ENCODE data around the gene DNM3. TPM values are rescaled to one million over a fixed set of nuclear protein-coding genes. Genes with fewer than 3 reads are reported as not detected.

The DNM3 gene
- total RNA-seq, 1 donor from 2014 or later, result 0.41 TPM

DNA sequence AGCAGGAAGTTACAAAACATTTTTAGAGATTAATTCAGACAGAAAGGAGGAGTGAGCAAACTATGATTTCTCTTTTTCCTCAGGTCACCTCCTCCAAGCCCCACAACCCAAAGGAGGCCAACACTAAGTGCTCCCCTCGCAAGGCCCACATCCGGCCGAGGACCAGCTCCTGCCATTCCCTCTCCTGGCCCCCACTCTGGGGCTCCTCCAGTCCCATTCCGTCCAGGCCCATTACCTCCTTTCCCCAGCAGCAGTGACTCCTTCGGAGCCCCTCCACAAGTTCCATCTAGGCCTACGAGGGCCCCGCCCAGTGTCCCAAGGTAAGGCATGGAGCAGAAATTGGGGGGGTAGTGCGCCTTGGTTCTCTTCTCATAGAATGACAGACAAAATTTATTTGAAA, 547.2 kb downstream of the DNM3 start:
- H3K9me3 Mint-ChIP-seq, result no peaks in the 10 kb centered on the region
- H3K36me3 Mint-ChIP-seq (ENCODE audit: low read depth), result no peaks in the 10 kb centered on the region
- DNase-seq (ENCODE audit: low spot score), result no peak
- peaks cover 15% of the 10 kb centered on the region for H3K4me1 Mint-ChIP-seq (ENCODE audit: low read depth)
- intact Hi-C loops (cut with micrococcal nuclease), result no loop called here
- H3K4me3 Mint-ChIP-seq (ENCODE audit: low read depth), result no peak overlapping the region
- H3K27me3 Mint-ChIP-seq (ENCODE audit: low read depth), result peaks cover 3% of the 10 kb centered on the region
- H3K27ac Mint-ChIP-seq, result no peak overlapping the region

DNA sequence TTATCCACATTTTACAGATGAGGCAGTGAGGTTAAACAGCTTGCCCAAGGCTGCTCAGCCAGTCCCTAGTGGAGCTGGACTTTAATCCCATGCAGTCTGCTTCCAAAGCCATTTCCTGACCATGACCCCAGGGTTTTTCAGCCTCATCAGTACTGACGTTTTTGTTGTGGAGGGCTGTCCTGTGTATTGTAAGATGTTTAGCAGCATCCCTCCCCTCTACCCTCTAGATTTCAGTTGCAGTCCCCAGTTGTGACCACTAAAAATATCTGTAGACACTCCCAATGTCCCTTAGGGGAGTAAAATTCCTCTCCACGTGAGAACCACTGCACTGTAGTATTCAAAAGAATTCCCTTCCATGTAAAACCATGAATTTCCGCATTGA, 549.0 kb downstream of the DNM3 start:
- no peak for DNase-seq (ENCODE audit: low spot score)
- H3K4me3 Mint-ChIP-seq (ENCODE audit: low read depth), result no peak overlapping the region
- intact Hi-C loops (cut with micrococcal nuclease), result no loop called here

DNA sequence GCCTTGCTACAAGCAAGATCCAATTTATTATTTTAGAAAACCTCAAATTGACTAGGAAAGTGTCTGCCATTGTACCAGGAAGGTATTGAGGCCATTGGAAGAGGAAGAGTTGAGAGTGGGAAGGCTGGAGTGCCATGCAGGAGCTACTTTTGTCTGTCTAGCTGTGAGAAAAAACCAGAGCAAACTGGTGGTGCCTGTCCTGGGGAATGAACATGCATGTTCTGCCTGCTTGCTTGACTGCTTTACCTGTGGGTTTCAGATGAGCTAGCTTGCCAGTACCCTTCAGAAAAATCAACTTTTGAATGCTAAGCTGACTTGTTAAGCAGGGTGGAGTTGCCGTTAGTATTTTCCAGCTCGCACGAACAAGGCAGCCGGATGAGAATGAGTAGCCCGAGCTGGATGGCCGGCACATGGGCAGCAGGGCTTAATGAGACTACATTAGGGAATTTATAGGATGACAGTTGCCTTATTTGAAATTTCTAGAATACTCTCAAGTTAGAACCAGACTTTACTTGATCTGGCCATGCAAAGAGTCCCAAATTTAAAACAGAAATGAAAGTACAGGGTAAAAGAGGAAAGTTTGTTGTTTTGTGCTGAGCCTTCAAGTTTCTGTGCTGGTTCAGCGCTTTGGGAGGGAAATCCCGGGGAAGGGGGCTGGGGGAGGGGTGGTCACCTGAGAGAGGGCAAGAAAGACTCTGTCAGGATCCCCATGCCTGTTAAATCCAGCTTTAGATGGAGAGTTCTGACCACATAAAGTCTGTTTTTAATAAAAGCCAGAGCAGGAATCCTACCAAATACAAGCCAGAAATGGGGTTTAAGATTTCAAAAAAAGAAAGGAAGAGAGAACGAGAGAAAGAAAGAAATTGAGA, 549.6 kb downstream of the DNM3 start:
- no peak overlapping the region for H3K4me3 Mint-ChIP-seq (ENCODE audit: low read depth)

More for the DNA sequence above, 549.0 kb downstream of the DNM3 start:
- H3K27ac Mint-ChIP-seq, result no peak overlapping the region
- peaks cover 3% of the 10 kb centered on the region for H3K27me3 Mint-ChIP-seq (ENCODE audit: low read depth)
- H3K36me3 Mint-ChIP-seq (ENCODE audit: low read depth), result no peaks in the 10 kb centered on the region
- no peaks in the 10 kb centered on the region for H3K9me3 Mint-ChIP-seq
- H3K4me1 Mint-ChIP-seq (ENCODE audit: low read depth), result peaks cover 30% of the 10 kb centered on the region

DNA sequence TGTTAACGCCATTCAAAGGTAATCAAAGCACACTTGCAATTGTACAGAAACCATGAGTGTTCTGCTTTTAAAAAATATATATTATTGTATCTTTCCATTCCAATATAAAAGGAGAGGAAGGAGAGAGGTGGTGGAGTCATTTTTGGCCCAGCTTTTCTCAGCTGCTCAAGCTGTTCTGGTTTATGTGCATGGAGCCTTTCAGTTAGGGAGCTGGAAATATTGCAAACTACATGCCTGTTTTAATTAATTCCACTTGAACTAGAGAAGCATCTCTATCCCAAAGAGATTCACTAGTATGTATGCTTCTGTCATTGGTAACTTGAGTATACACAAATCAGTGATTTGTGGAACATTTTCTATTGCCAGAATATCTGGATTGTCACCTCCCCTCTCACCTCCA, 550.7 kb downstream of the DNM3 start:
- no peak overlapping the region for H3K27ac Mint-ChIP-seq
- intact Hi-C loops (cut with micrococcal nuclease), result no loop called here
- no peaks in the 10 kb centered on the region for H3K36me3 Mint-ChIP-seq (ENCODE audit: low read depth)

More for the DNA sequence above, 549.6 kb downstream of the DNM3 start:
- Mint-ChIP-seq H3K27me3 (ENCODE audit: low read depth) (peaks cover 3% of the 10 kb centered on the region), H3K36me3 (ENCODE audit: low read depth) (no peaks in the 10 kb centered on the region), H3K9me3 (no peaks in the 10 kb centered on the region), H3K4me1 (ENCODE audit: low read depth) (peaks cover 30% of the 10 kb centered on the region), H3K27ac (no peak overlapping the region)
- intact Hi-C loops (cut with micrococcal nuclease), result no loop called here
- no peak for DNase-seq (ENCODE audit: low spot score)

DNA sequence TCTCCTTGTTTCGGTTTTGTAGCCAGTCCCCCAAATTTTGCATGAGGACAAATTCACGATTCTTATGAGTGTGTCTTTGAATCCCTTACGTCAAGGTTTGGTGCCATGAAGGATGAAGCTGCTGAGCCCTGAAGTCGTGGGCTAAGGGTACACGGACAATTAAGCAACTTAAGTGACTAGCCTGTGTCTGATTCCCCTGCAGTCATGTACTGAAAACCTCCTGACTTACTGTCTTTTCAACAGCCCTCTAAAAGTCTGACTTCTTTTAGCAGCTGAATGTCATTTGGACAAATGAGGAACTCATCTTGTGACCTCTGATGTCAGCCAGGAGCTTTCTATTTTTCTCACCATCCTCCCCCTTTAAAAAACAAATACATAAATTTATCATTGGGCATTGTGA, 552.1 kb downstream of the DNM3 start:
- H3K9me3 Mint-ChIP-seq, result no peaks in the 10 kb centered on the region
- H3K4me1 Mint-ChIP-seq (ENCODE audit: low read depth), result peaks cover 40% of the 10 kb centered on the region
- intact Hi-C loops (cut with micrococcal nuclease), result no loop called here
- DNase-seq (ENCODE audit: low spot score), result no peak
- H3K4me3 Mint-ChIP-seq (ENCODE audit: low read depth), result no peak overlapping the region
- no peaks in the 10 kb centered on the region for H3K36me3 Mint-ChIP-seq (ENCODE audit: low read depth)
- H3K27me3 Mint-ChIP-seq (ENCODE audit: low read depth), result peaks cover 3% of the 10 kb centered on the region
- H3K27ac Mint-ChIP-seq, result no peak overlapping the region

More for the DNA sequence above, 550.7 kb downstream of the DNM3 start:
- Mint-ChIP-seq H3K4me3 (ENCODE audit: low read depth) (no peak overlapping the region), H3K4me1 (ENCODE audit: low read depth) (peaks cover 31% of the 10 kb centered on the region), H3K27me3 (ENCODE audit: low read depth) (peaks cover 3% of the 10 kb centered on the region), H3K9me3 (no peaks in the 10 kb centered on the region)
- DNase-seq (ENCODE audit: low spot score), result no peak

DNA sequence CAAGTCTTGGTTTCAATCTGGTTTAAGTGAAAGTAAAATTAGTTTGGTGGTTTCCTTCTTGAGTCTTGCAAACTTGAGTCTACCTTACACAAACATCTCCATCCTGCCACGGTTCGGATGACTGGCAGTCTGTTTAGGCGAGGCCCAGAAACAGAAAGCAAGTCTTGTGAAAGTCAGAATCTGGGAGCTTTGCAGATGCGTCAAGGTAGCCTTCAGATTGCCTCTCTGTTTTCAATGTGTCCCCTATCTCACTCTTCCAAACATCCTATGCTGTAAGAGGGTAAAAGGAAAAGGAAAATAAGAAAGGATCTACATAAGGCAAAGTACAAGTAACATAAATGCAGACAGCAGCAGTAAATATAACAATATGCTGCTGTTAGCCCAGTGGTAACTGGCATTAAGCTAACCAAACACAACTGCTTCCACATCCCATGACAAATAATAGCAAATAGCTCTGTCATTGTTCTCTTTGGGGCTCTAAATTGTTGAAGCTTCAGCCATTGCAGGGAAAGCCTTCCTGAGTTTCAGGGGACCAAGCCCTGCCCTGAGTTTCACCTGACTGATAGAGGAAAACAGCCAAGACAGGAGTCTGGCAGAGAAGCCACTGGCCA, 552.9 kb downstream of the DNM3 start:
- peak overlapping the region; percentile 53 for H3K4me3 Mint-ChIP-seq (ENCODE audit: low read depth)
- H3K27ac Mint-ChIP-seq, result peak overlapping the region; percentile 61
- peaks cover 3% of the 10 kb centered on the region for H3K27me3 Mint-ChIP-seq (ENCODE audit: low read depth)
- H3K36me3 Mint-ChIP-seq (ENCODE audit: low read depth), result no peaks in the 10 kb centered on the region
- H3K9me3 Mint-ChIP-seq, result no peaks in the 10 kb centered on the region
- DNase-seq (ENCODE audit: low spot score), result peak; percentile 71
- peaks cover 49% of the 10 kb centered on the region for H3K4me1 Mint-ChIP-seq (ENCODE audit: low read depth)
- intact Hi-C loops (cut with micrococcal nuclease), result loop anchor here (1.0 to 2.0 kb wide), 6 partner anchors 14 to 391 kb away; no protein-coding TSS in a partner anchor

DNA sequence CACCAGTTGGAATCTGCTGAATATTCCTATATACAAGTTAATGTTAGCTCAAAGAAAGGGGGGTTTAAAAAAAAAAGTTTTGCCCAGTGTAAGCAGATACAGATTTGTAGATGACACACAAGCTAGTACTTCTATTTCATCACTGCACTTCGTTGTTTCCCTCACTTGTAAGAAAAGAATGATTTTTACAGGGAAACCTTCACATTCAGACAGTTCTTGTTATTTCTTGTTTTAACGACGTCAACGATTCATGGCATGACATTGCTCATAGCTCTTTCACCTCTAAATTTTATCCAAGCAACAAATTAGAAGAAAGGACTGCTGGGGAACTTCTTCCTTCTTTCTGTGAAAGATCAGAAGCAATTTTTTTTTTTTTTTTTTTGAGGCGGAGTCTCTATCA, 553.5 kb downstream of the DNM3 start:
- peak overlapping the region; percentile 61 for H3K27ac Mint-ChIP-seq
- H3K4me3 Mint-ChIP-seq (ENCODE audit: low read depth), result peak overlapping the region; percentile 33
- no peaks in the 10 kb centered on the region for H3K9me3 Mint-ChIP-seq
- H3K4me1 Mint-ChIP-seq (ENCODE audit: low read depth), result peaks cover 54% of the 10 kb centered on the region
- intact Hi-C loops (cut with micrococcal nuclease), result loop anchor here (1.0 to 2.0 kb wide), 6 partner anchors 15 to 392 kb away; no protein-coding TSS in a partner anchor
- H3K36me3 Mint-ChIP-seq (ENCODE audit: low read depth), result no peaks in the 10 kb centered on the region
- no peak for DNase-seq (ENCODE audit: low spot score)
- H3K27me3 Mint-ChIP-seq (ENCODE audit: low read depth), result peaks cover 3% of the 10 kb centered on the region

DNA sequence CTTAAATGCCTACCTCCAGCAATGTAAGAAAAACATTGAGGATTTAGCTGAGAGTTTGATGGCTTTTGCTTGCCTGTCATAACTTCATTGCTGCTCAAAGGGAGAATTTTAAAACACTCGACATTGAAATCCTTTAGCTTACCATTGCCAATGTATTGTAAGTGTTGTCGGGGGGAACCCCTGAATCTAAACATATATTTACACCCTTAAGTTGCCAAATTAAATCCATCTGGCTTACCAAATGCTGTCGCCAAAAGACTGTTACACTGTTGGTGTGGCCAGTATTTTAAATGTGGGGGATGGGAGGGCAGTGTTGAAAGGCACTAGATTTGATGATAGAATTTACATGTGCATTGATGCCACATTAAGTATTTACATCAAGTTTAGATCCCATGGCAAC, 554.3 kb downstream of the DNM3 start:
- Mint-ChIP-seq H3K9me3 (no peaks in the 10 kb centered on the region), H3K4me3 (ENCODE audit: low read depth) (no peak overlapping the region), H3K4me1 (ENCODE audit: low read depth) (peaks cover 56% of the 10 kb centered on the region), H3K27me3 (ENCODE audit: low read depth) (no peaks in the 10 kb centered on the region), H3K27ac (no peak overlapping the region), H3K36me3 (ENCODE audit: low read depth) (no peaks in the 10 kb centered on the region)
- intact Hi-C loops (cut with micrococcal nuclease), result loop anchor here (2.0 kb wide), 3 partner anchors 57 to 393 kb away; no protein-coding TSS in a partner anchor
- no peak for DNase-seq (ENCODE audit: low spot score)

DNA sequence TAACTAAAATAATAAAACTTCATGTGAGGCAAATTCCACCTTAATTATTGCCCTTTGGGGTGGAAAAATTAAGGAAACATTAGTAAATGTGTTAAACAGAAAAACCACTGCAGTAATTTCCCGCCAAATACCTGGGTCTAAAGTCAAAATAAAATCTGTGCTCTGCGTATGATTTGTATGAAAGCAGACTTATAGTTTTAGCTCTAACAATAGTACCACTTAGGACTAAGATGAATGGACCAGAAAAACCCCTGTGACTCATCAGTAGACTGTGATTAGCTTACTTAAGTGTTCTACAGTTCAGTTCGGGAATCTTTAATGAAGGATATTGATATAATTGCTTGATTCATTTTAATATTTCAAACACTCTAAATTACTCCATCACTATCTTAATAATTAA, 555.9 kb downstream of the DNM3 start:
- no peaks in the 10 kb centered on the region for H3K36me3 Mint-ChIP-seq (ENCODE audit: low read depth)
- intact Hi-C loops (cut with micrococcal nuclease), result no loop called here
- no peaks in the 10 kb centered on the region for H3K27me3 Mint-ChIP-seq (ENCODE audit: low read depth)
- no peak overlapping the region for H3K27ac Mint-ChIP-seq
- H3K4me3 Mint-ChIP-seq (ENCODE audit: low read depth), result no peak overlapping the region
- H3K4me1 Mint-ChIP-seq (ENCODE audit: low read depth), result peaks cover 51% of the 10 kb centered on the region
- no peaks in the 10 kb centered on the region for H3K9me3 Mint-ChIP-seq
- DNase-seq (ENCODE audit: low spot score), result no peak

DNA sequence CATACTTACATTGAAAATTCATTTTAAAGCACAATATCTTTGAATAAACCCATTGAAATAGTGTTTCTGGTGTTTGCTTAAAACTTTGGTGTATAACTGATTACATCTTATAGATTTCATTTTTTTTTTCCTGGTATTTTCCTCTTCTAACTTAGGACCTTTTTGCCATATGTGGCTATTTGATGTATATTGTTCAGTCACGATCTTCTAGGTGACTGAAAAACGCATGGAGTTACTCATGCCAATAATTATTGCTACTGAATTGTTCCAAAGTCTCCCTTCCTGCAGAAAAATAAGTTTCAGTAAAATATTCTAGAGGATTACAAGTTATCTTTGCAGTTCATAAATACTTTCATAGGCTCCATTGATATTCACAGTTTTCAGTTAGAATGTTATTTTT, 556.3 kb downstream of the DNM3 start:
- Mint-ChIP-seq H3K9me3 (no peaks in the 10 kb centered on the region), H3K4me3 (ENCODE audit: low read depth) (no peak overlapping the region), H3K4me1 (ENCODE audit: low read depth) (peaks cover 51% of the 10 kb centered on the region), H3K27ac (no peak overlapping the region), H3K27me3 (ENCODE audit: low read depth) (no peaks in the 10 kb centered on the region), H3K36me3 (ENCODE audit: low read depth) (no peaks in the 10 kb centered on the region)
- intact Hi-C loops (cut with micrococcal nuclease), result no loop called here
- no peak for DNase-seq (ENCODE audit: low spot score)

DNA sequence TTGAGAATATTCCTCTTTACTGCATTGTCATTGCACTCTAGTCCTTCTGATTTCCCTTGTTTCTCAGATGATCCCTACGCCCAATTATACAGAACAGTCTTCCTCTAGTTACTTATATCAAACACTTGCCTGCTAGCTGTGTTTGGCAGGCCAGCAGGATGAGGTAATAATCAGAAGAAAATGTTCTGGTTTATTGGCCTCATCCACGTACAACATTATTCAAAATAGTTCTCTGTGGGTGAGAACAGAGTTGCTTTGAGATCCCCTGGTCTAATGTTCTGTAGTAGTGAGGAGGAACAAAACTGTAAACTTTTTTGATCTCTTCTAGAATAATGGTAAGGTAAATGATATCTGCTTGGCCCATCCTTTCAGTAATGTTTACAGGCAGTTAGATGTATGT, 556.9 kb downstream of the DNM3 start:
- Mint-ChIP-seq H3K4me3 (ENCODE audit: low read depth) (no peak overlapping the region), H3K27ac (peak overlapping the region; percentile 35)

DNA sequence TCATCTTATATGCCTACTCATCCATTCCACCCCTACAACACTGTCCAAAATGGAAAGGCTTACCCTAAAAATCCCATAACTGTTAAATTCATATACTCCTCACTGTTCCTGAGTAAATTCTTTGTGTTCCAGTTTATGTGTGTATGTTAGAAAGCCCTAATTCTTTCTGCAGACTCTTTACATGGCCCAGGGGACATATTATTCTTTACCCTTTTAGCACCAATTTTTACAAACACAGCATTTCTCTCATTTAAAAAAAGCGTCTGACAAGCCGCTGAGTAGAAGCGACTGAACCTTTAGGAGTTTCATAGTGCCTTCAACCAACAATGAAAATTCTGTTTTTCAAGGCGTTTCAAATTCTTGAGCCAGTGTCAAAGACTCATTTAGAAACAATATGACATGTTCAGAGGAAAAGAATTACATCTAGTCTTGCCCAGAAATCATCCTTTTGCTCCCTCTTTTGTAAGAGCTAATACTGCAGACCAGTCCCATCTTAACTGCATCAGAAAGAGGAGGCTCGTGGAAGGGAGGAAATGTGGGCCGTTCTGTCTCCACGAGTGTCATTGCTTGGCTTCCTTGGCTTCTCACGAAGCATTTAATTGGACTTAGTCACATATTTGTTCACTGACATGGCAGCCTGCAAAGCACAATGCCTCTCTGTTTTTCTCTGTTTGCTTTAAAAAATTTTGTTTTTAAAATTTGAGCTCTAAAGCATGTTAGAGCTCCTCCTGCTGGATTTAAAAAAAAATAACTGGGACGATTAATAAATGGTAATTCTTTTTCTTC, 557.9 kb downstream of the DNM3 start:
- intact Hi-C loops (cut with micrococcal nuclease), result loop anchor here (1.0 kb wide), 2 partner anchors 264 to 309 kb away; no protein-coding TSS in a partner anchor
- H3K27ac Mint-ChIP-seq, result peak overlapping the region; percentile 18
- no peaks in the 10 kb centered on the region for H3K9me3 Mint-ChIP-seq
- H3K27me3 Mint-ChIP-seq (ENCODE audit: low read depth), result no peaks in the 10 kb centered on the region
- no peaks in the 10 kb centered on the region for H3K36me3 Mint-ChIP-seq (ENCODE audit: low read depth)
- DNase-seq (ENCODE audit: low spot score), result no peak
- no peak overlapping the region for H3K4me3 Mint-ChIP-seq (ENCODE audit: low read depth)
- H3K4me1 Mint-ChIP-seq (ENCODE audit: low read depth), result peaks cover 45% of the 10 kb centered on the region

More for the DNA sequence above, 556.9 kb downstream of the DNM3 start:
- Mint-ChIP-seq H3K36me3 (ENCODE audit: low read depth) (no peaks in the 10 kb centered on the region), H3K9me3 (no peaks in the 10 kb centered on the region), H3K4me1 (ENCODE audit: low read depth) (peaks cover 52% of the 10 kb centered on the region), H3K27me3 (ENCODE audit: low read depth) (no peaks in the 10 kb centered on the region)
- intact Hi-C loops (cut with micrococcal nuclease), result no loop called here
- DNase-seq (ENCODE audit: low spot score), result no peak
